H1 (cell line): ENCODE measurements around the gene ESPNL. TPM values are rescaled to one million over a fixed set of nuclear protein-coding genes. Genes with fewer than 3 reads are reported as not detected.

Experiments used
- CTCF ChIA-PET: fragments of 300-600 bp; sonication (Branson Sonifier 250); formaldehyde crosslinking; loops from one replicate; lab custom pipeline; 2021; ENCODE audit not compliant: partially characterized antibody; lab: Charles Lee
- POLR2A ChIA-PET: fragments of 300-600 bp; sonication (Branson Sonifier 250); formaldehyde crosslinking; loops from one replicate; lab custom pipeline; 2021; ENCODE audit warnings: inconsistent platforms; ENCODE audit not compliant: partially characterized antibody; lab: Charles Lee
- DNase-seq, 2 experiments: peaks; one replicate each; pipeline versions ENCODE4 v3.0.0 to v3.0.0-alpha.2; 2010 to 2022; ENCODE audit warnings: low spot score in 2 of 2, low read depth in 1 of 2, mixed read lengths in 1 of 2
- FAIRE-seq: peaks from 2 replicates; lab custom pipeline; 2011; peaks lifted over from hg19 to GRCh38; lab: Jason Lieb, UNC
- H2AFZ ChIP-seq: 2 replicates; pipeline ENCODE4 v1.8.1; 2012; ENCODE audit warnings: low read length, inconsistent platforms
- H2AK5ac ChIP-seq: 2 replicates; pipeline ENCODE4 v1.6.1; 2013; ENCODE audit warnings: low read depth, low read length
- H2BK120ac ChIP-seq: replicated peaks from 2 replicates; pipeline ENCODE3; 2013; ENCODE audit warnings: low read depth, low read length, inconsistent platforms
- H2BK12ac ChIP-seq: 2 replicates; pipeline ENCODE4 v1.6.1; 2013; ENCODE audit warnings: low read depth, low read length
- H2BK15ac ChIP-seq: 2 replicates; pipeline ENCODE4 v1.6.1; 2013; ENCODE audit warnings: low read length
- H2BK20ac ChIP-seq: 2 replicates; pipeline ENCODE4 v1.6.1; 2013; ENCODE audit warnings: low read length
- H2BK5ac ChIP-seq: 2 replicates; pipeline ENCODE4 v1.6.1; 2013; ENCODE audit warnings: low read depth, low read length
- H3K14ac ChIP-seq: 2 replicates; pipeline ENCODE4 v1.6.1; 2013; ENCODE audit warnings: inconsistent platforms; ENCODE audit not compliant: insufficient read length
- H3K18ac ChIP-seq: 2 replicates; pipeline ENCODE4 v1.6.1; 2013; ENCODE audit warnings: low read length; ENCODE audit errors: extremely low read depth
- H3K23ac ChIP-seq: 2 replicates; pipeline ENCODE4 v1.6.1; 2013; ENCODE audit warnings: inconsistent platforms; ENCODE audit not compliant: insufficient read length
- H3K23me2 ChIP-seq: 2 replicates; pipeline ENCODE4 v1.6.1; 2013; ENCODE audit warnings: low read depth, low read length
- H3K27ac ChIP-seq: 2 replicates; pipeline ENCODE4 v1.6.1; 2011; ENCODE audit warnings: low read depth, low read length, inconsistent platforms
- H3K27me3 ChIP-seq, 4 experiments: replicated peaks in 1 of 4; 1 replicate in 1 of 4; 2 replicates in 3 of 4; pipeline versions ENCODE4 v1.6.1 to v1.8.1; 2011 to 2013; ENCODE audit warnings: low read length in 3 of 4, mild to moderate bottlenecking in 3 of 4, inconsistent platforms in 2 of 4, mixed read lengths in 2 of 4, moderate library complexity in 1 of 4; ENCODE audit not compliant: control insufficient read depth in 3 of 4, insufficient read depth in 3 of 4; ENCODE audit errors: extremely low read depth in 1 of 4
- H3K36me3 ChIP-seq, 4 experiments: 2 replicates each; pipeline versions ENCODE4 v1.6.1 to v1.8.1; 2011 to 2013; ENCODE audit warnings: mild to moderate bottlenecking in 4 of 4, low read length in 3 of 4, moderate library complexity in 2 of 4, control low read depth in 1 of 4, inconsistent platforms in 1 of 4; ENCODE audit not compliant: insufficient read depth in 4 of 4, control insufficient read depth in 2 of 4
- H3K4ac ChIP-seq: replicated peaks from 2 replicates; pipeline ENCODE3; 2013; ENCODE audit warnings: low read length, low read depth, mixed read lengths, inconsistent platforms; ENCODE audit not compliant: insufficient read length
- H3K4me1 ChIP-seq, 4 experiments: replicated peaks in 1 of 4; 1 replicate in 1 of 4; 2 replicates in 3 of 4; pipeline versions ENCODE4 v1.6.1 to v1.8.1; 2011 to 2013; ENCODE audit warnings: low read length in 3 of 4, inconsistent platforms in 2 of 4, mixed read lengths in 1 of 4; ENCODE audit not compliant: insufficient read depth in 4 of 4, control insufficient read depth in 3 of 4
- H3K4me2 ChIP-seq, 2 experiments: 2 replicates each; pipeline versions ENCODE4 v1.6.1 to v1.8.1; 2011 to 2013; ENCODE audit warnings: low read depth in 2 of 2, low read length in 2 of 2, control low read depth in 1 of 2, inconsistent platforms in 1 of 2, mild to moderate bottlenecking in 1 of 2; ENCODE audit not compliant: insufficient read depth in 1 of 2
- H3K4me3 ChIP-seq, 4 experiments: fragments of 200-600, 300-600 bp in 1 of 4; sonication (generic), shearing (Covaris generic), sonication (Bioruptor Twin) in 1 of 4; 2 replicates each; pipeline versions ENCODE4 v1.5.1 to v1.8.1; 2011 to 2016; ENCODE audit warnings: low read length in 4 of 4, low read depth in 3 of 4, control low read depth in 2 of 4, inconsistent platforms in 2 of 4, mild to moderate bottlenecking in 2 of 4, mixed read lengths in 1 of 4, moderate library complexity in 1 of 4; ENCODE audit not compliant: insufficient read depth in 2 of 4; ENCODE audit errors: extremely low read depth in 1 of 4
- H3K56ac ChIP-seq: replicated peaks from 2 replicates; pipeline ENCODE3; 2013; ENCODE audit warnings: low read depth, mild to moderate bottlenecking, mixed read lengths, low read length, inconsistent platforms; ENCODE audit not compliant: insufficient read length
- H3K79me1 ChIP-seq: 2 replicates; pipeline ENCODE4 v1.6.1; 2013; ENCODE audit warnings: low read depth, low read length, control low read depth
- H3K79me2 ChIP-seq, 2 experiments: 2 replicates each; pipeline versions ENCODE4 v1.6.1 to v1.8.1; 2012 to 2013; ENCODE audit warnings: low read length in 2 of 2, mild to moderate bottlenecking in 2 of 2, inconsistent platforms in 1 of 2; ENCODE audit not compliant: insufficient read depth in 2 of 2, control insufficient read depth in 1 of 2
- H3K9ac ChIP-seq, 4 experiments: replicated peaks in 1 of 4; 1 replicate in 1 of 4; 2 replicates in 3 of 4; pipeline versions ENCODE4 v1.6.1 to v1.8.1; 2011 to 2013; ENCODE audit warnings: low read depth in 3 of 4, low read length in 3 of 4, control low read depth in 2 of 4, mild to moderate bottlenecking in 2 of 4, moderate library complexity in 2 of 4, inconsistent platforms in 1 of 4; ENCODE audit errors: extremely low read depth in 1 of 4
- H3K9me3 ChIP-seq, 2 experiments: 2 replicates each; pipeline versions ENCODE4 v1.6.1 to v1.8.1; 2012 to 2013; ENCODE audit warnings: mild to moderate bottlenecking in 2 of 2, moderate library complexity in 2 of 2, control low read depth in 1 of 2, inconsistent platforms in 1 of 2, low read depth in 1 of 2, low read length in 1 of 2, mixed read lengths in 1 of 2; ENCODE audit not compliant: insufficient read depth in 2 of 2
- H4K20me1 ChIP-seq, 2 experiments: replicated peaks in 1 of 2; 2 replicates each; pipeline versions ENCODE3 to v1.8.1; 2011 to 2013; ENCODE audit warnings: inconsistent platforms in 2 of 2, low read length in 2 of 2, mild to moderate bottlenecking in 1 of 2; ENCODE audit not compliant: insufficient read depth in 2 of 2, control insufficient read depth in 1 of 2
- H4K5ac ChIP-seq: 2 replicates; pipeline ENCODE4 v1.6.1; 2013; ENCODE audit warnings: low read length, low read depth, mixed read lengths, inconsistent platforms; ENCODE audit not compliant: insufficient read length
- H4K8ac ChIP-seq: 2 replicates; pipeline ENCODE4 v1.8.0; 2013; ENCODE audit warnings: mild to moderate bottlenecking, moderate library complexity, low read length, inconsistent platforms; ENCODE audit not compliant: insufficient read depth; ENCODE audit errors: extremely low read depth
- H4K91ac ChIP-seq: replicated peaks from 2 replicates; pipeline ENCODE3; 2013; ENCODE audit warnings: low read length, mixed read lengths, inconsistent platforms; ENCODE audit not compliant: insufficient read length
- ATF3 ChIP-seq: IDR thresholded peaks from 2 replicates; pipeline ENCODE4 v1.6.1; 2011; ENCODE audit warnings: low read depth, mild to moderate bottlenecking, low read length; ENCODE audit not compliant: insufficient read depth
- CBX5 ChIP-seq: fragments of 300-800, 300-1000 bp; sonication (generic); IDR thresholded peaks from 2 replicates; pipeline ENCODE4 v1.7.1; 2016; ENCODE audit warnings: antibody characterized with exemption, low read length, low read depth
- CHD1 ChIP-seq: IDR thresholded peaks from 2 replicates; pipeline ENCODE4 v1.6.1; 2012; ENCODE audit warnings: low read depth, low read length, improper control_type of control experiment
- EZH2 ChIP-seq: fragments of 200-600 bp; sonication (generic); IDR thresholded peaks from 2 replicates; pipeline ENCODE4 v1.7.1; 2012; ENCODE audit warnings: low read depth, mild to moderate bottlenecking, moderate library complexity, low read length, inconsistent platforms; ENCODE audit not compliant: severe bottlenecking
- JUND ChIP-seq: IDR thresholded peaks from 2 replicates; pipeline ENCODE4 v1.6.1; 2011; ENCODE audit warnings: mild to moderate bottlenecking, improper control_type of control experiment, low read length
- KDM4A ChIP-seq: IDR thresholded peaks from one replicate; pipeline ENCODE4 v1.7.1; 2012; ENCODE audit warnings: low read depth, mild to moderate bottlenecking, moderate library complexity, low read length, inconsistent platforms; ENCODE audit not compliant: severe bottlenecking
- RAD21 ChIP-seq, 2 experiments: IDR thresholded peaks in 1 of 2; conservative IDR thresholded peaks in 1 of 2; 2 replicates each; pipeline ENCODE4 v1.6.1; 2011; ENCODE audit warnings: low read depth in 2 of 2, low read length in 2 of 2, improper control_type of control experiment in 1 of 2, inconsistent platforms in 1 of 2, mild to moderate bottlenecking in 1 of 2, moderate library complexity in 1 of 2
- SP2 ChIP-seq: IDR thresholded peaks from 2 replicates; pipeline ENCODE4 v1.6.1; 2012; ENCODE audit warnings: mild to moderate bottlenecking, low read length, inconsistent platforms
- TBP ChIP-seq: IDR thresholded peaks from 2 replicates; pipeline ENCODE4 v1.6.1; 2011; ENCODE audit warnings: low read depth, low read length, improper control_type of control experiment
- YY1 ChIP-seq: IDR thresholded peaks from 2 replicates; pipeline ENCODE4 v1.6.1; 2011; ENCODE audit warnings: low read depth, mild to moderate bottlenecking, low read length
- WGBS, 2 experiments: shearing (Covaris generic) in 1 of 2; methylation state at CpG; one replicate each; pipeline versions ENCODE4 v1.1.6 to v1.1.7; 2013 to 2015; ENCODE audit warnings: low lambda C conversion rate in 2 of 2, mixed read lengths in 2 of 2, inconsistent platforms in 1 of 2, low coverage in 1 of 2, missing lambda C conversion rate in 1 of 2; ENCODE audit not compliant: insufficient replicate concordance in 2 of 2, insufficient coverage in 1 of 2, insufficient read length in 1 of 2; ENCODE audit errors: extremely low coverage in 1 of 2, missing lambda C conversion rate in 1 of 2; 5-methylcytosine and 5-hydroxymethylcytosine counted together
- polyA plus RNA-seq, 7 experiments: library from polyadenylated mRNA; depleted of rRNA in 3 of 7; stranded (reverse) in 5 of 7; unstranded in 2 of 7; fragments of >200 nt in 5 of 7; fragments of 200-250 nt in 2 of 7; gene quantifications; 1 replicate in 5 of 7; 2 replicates in 1 of 7; 4 replicates in 1 of 7; pipeline versions ENCODE4 v1.2.1 to v1.2.3, GENCODE V29; 2011 to 2013; ENCODE audit warnings: missing spikeins in 2 of 7, mixed read lengths in 2 of 7
- total RNA-seq: library from RNA; stranded (reverse); fragmentation: NEBNext Ultra II Directional; extraction: Animal tissue kit (Norgen Biotek cat#: 25700); gene quantifications from 2 replicates; pipeline ENCODE4 v1.2.1, GENCODE V29; 2021

Gene ESPNL
- total and polyA plus RNA-seq, 2 of the 8 experiments (the other 6 are each of a cell fraction or from before 2014, with no cell fraction given): 0.68 to 1.3 TPM

- Histone ChIP-seq H3K18ac (peak within 1 kb of the TSS; percentile 38), H3K56ac (peak within 1 kb of the TSS; percentile 90), H3K27me3 (no peaks in the 10 kb centered on the region), H3K36me3 (peaks cover 9 to 18% (median 15%) of the 10 kb centered on the region in 4 experiments), H2BK120ac (no peak within 1 kb of the TSS), H2BK15ac (0 out of 2 replicates have a peak within 1 kb of the TSS, but pooled peaks have one; percentile 29), H2BK5ac (peak within 1 kb of the TSS; percentile 71; the same call in 1 of the 2 replicates), H4K5ac (peak within 1 kb of the TSS; percentile 69), H3K79me2 (peaks cover 2 to 49% of the 10 kb centered on the region in 2 experiments), H2BK20ac (no peak within 1 kb of the TSS), H3K4me1 (peaks cover 0 to 10% (median 3%) of the 10 kb centered on the region in 4 experiments; a peak in 5 of 7 replicates), H3K9ac (peak within 1 kb of the TSS; percentile 69 to 84 (median 76)), H3K23me2 (peaks cover 9% of the 10 kb centered on the region), H3K4ac (peak within 1 kb of the TSS; percentile 92), H3K14ac (no peak within 1 kb of the TSS), H3K4me2 (peak within 1 kb of the TSS; percentile 82 to 93), H3K9me3 (no peaks in the 10 kb centered on the region), H3K4me3 (peak within 1 kb of the TSS; percentile 86 to 99 (median 90)), H3K79me1 (no peaks in the 10 kb centered on the region), H3K27ac (peak within 1 kb of the TSS; percentile 64), H2BK12ac (no peak within 1 kb of the TSS), H3K23ac (no peak within 1 kb of the TSS), H2AFZ (0 out of 2 replicates have a peak within 1 kb of the TSS, but pooled peaks have one; percentile 3), H2AK5ac (no peak within 1 kb of the TSS), H4K8ac (peak within 1 kb of the TSS; percentile 94), H4K91ac (peak within 1 kb of the TSS; percentile 72), H4K20me1 (no peaks in the 10 kb centered on the region)
- DNase-seq: peak; percentile 92 to 96
- WGBS, 2 experiments: 1% methylated on average over 50 of the region's 98 CpGs; no CpG with 5 or more reads in 1 of the 2 experiments
- no peak for FAIRE-seq
- CTCF ChIA-PET: interaction anchor here (1.8 kb wide), 1 partner anchor 79 kb away, joined by 6 read pairs; no protein-coding TSS in a partner anchor
- POLR2A ChIA-PET: interaction anchor here (0.7 to 1.8 kb wide), 15 partner anchors 9 to 203 kb away, joined by 3 to 8 read pairs (median 4); partner anchors contain the start of genes ESPNL and HES6
- no peak for TF ChIP-seq EZH2
- peak; percentile 55 for TF ChIP-seq TBP
- TF ChIP-seq RAD21 (IDR thresholded peaks at IDR 0.05 in 1 of 2, conservative IDR thresholded peaks at IDR 0.05 in 1 of 2; ENCODE audit: low read depth in 2 of 2, low read length in 2 of 2): 0 out of 4 replicates have a peak, but pooled peaks of 1 of the 2 experiments have one; percentile 2
- no peak for TF ChIP-seq JUND
- peak; percentile 83 for TF ChIP-seq YY1
- peak; percentile 46; the same call in 1 of the 2 replicates for TF ChIP-seq ATF3
- TF ChIP-seq CHD1: no peak
- no peak; the same call in 1 of the 2 replicates for TF ChIP-seq SP2
- TF ChIP-seq KDM4A: peak; percentile 29
- TF ChIP-seq CBX5: no peak
These were observed 39.4 kb upstream of the ESPNL start, which contains the start of gene SCLY for GRCh38 chr2:238060542-238061314. Gene SCLY (plus strand): TSS chr2:238061001. CDS start chr2:238061055, 54 bp downstream.
